ENCODE data around the gene CD86.

The CD86 gene

GRCh38 chr3:122100591-122101463 is 45.7 kb downstream of the CD86 start:
- no peak for TF ChIP-seq CTCF (IDR thresholded peaks at IDR 0.05; ENCODE audit: borderline replicate concordance, control extremely low read depth, extremely low read depth, insufficient read depth, missing control alignments)
- in situ Hi-C loops (cut with MboI; ENCODE audit: low sequenced_read_pairs, unreplicated experiment), result loop anchor here (5.0 to 25.0 kb wide), 2 partner anchors 161 to 564 kb away; partner anchors contain the start of gene POLQ
- DNase-seq (ENCODE audit: low spot score), result peak; percentile 23

GRCh38 chr3:122101646-122102045 is 46.5 kb downstream of the CD86 start:
- TF ChIP-seq CTCF (IDR thresholded peaks at IDR 0.05; ENCODE audit: borderline replicate concordance, control extremely low read depth, extremely low read depth, insufficient read depth, missing control alignments), result peak; percentile 50
- peak; percentile 26 for DNase-seq (ENCODE audit: low spot score)
- in situ Hi-C loops (cut with MboI; ENCODE audit: low sequenced_read_pairs, unreplicated experiment), result loop anchor here (5.0 to 25.0 kb wide), 2 partner anchors 161 to 564 kb away; partner anchors contain the start of gene POLQ

- in situ Hi-C loops (cut with MboI; ENCODE audit: low sequenced_read_pairs, unreplicated experiment), result loop anchor here (5.0 to 25.0 kb wide), 2 partner anchors 160 to 565 kb away; partner anchors contain the start of gene POLQ
- no peak for TF ChIP-seq CTCF (IDR thresholded peaks at IDR 0.05; ENCODE audit: borderline replicate concordance, control extremely low read depth, extremely low read depth, insufficient read depth, missing control alignments)
- DNase-seq (ENCODE audit: low spot score), result no peak
These were observed 47.2 kb downstream of the CD86 start for GRCh38 chr3:122102191-122102935.

- in situ Hi-C loops (cut with MboI; ENCODE audit: low sequenced_read_pairs, unreplicated experiment), result loop anchor here (5.0 to 25.0 kb wide), 2 partner anchors 158 to 567 kb away; partner anchors contain the start of gene POLQ
- no peak for DNase-seq (ENCODE audit: low spot score)
- TF ChIP-seq CTCF (IDR thresholded peaks at IDR 0.05; ENCODE audit: borderline replicate concordance, control extremely low read depth, extremely low read depth, insufficient read depth, missing control alignments), result no peak
These were observed 48.8 kb downstream of the CD86 start for GRCh38 chr3:122103821-122104514.

- DNase-seq (ENCODE audit: low spot score), result no peak
- in situ Hi-C loops (cut with MboI; ENCODE audit: low sequenced_read_pairs, unreplicated experiment), result loop anchor here (5.0 to 25.0 kb wide), 2 partner anchors 158 to 567 kb away; partner anchors contain the start of gene POLQ
- no peak for TF ChIP-seq CTCF (IDR thresholded peaks at IDR 0.05; ENCODE audit: borderline replicate concordance, control extremely low read depth, extremely low read depth, insufficient read depth, missing control alignments)
These were observed 49.5 kb downstream of the CD86 start for GRCh38 chr3:122104515-122105194.

Measured in GM13976 (cell line).